ENCODE results near the gene INTS14.
"Not testable (repeated sequence)": the region's sequence is repeated elsewhere in the genome, so short reads cannot be mapped to it uniquely, and the experiment has no call there.

The INTS14 gene

DNA sequence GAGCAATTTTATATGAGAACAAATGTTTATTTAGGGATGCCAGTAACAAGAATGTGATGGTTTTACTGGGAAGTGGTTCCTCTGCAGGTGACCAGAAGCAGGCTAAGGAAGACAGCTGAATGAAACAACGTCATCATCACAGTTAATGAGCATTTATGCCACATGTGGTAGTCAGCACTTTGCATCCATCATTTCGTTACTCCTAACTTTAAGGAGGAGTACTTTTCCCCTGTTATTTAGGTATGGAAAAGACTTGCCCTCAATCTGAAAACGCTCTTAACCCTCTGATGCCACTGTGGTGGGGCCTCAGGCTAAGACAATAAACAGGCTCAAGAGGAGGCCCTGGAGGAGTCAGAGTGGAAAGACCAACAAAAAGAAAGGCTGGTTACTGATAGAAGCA lies 31.2 kb downstream of the INTS14 start:
- DNase-seq (ENCODE audit: low read depth in 1 of 2, low spot score in 1 of 2), result no peak

GRCh38 chr15:65578904-65579728 lies 31.8 kb downstream of the INTS14 start:
- no peak for DNase-seq (ENCODE audit: low read depth in 1 of 2, low spot score in 1 of 2)

DNA sequence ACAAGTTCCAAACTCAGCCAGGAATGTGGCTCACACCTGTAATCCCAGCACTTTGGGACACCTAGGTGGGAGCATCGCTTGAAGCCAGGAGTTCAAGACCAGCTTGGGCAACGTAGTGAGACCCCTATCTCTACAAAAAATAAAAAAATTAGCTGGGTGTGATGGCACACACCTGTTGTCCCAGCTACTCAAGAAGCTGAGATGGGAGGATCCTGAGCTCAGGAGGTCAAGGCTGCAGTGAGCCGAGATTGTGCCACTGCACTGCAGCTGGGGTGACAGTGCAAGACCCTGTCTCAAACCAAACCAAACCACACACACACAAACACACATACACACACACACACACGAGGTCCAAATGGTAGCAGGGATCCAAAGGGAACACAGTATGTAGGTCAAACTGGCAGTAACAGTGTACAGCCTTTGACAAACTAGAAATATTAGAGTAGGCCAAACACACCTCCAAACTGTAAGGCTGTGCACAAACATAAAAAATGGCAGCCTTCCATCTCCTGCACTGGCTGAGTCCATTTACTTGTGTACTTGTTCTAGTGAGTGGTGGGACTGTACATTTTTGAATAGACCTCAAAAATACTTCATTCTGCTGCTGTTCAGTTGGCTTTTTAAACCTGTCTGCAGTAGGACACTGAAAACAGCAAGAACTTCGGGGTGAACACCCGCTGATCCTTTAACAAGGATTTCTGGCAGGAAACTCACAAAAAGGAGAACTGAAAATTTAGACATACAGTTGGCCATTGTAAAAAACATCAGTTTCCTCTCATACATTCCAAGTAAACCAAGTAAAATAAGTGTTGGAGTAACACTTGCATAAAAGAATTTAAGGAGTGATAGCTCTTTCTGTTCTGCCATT lies 33.6 kb downstream of the INTS14 start:
- DNase-seq (ENCODE audit: low read depth in 1 of 2, low spot score in 1 of 2), result no peak

DNA sequence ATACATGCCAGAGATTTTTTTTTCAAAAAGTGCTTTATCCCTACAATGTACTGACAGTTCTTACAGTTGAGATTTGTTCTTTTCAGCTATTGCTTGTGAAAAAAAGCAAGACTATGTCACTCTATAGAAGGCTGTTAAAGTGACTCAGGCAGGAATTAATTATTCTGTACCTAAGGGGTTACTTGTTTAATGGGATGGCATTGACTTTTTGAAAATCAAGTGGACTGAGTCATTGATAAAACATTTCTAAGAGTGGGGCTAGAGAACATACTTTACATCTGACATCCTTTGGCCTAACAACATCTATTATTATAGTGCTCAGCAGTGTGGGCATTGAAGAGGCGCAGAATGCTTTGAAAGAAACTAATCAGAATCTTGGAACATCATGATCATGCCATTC lies 34.3 kb downstream of the INTS14 start:
- DNase-seq (ENCODE audit: low read depth in 1 of 2, low spot score in 1 of 2), result no peak

- no peak for DNase-seq (ENCODE audit: low read depth in 1 of 2, low spot score in 1 of 2)
Observed at GRCh38 chr15:65571971-65572370, 39.0 kb downstream of the INTS14 start.

- no peak for DNase-seq (ENCODE audit: low read depth in 1 of 2, low spot score in 1 of 2)
Observed at GRCh38 chr15:65569728-65570127, 41.2 kb downstream of the INTS14 start.

DNA sequence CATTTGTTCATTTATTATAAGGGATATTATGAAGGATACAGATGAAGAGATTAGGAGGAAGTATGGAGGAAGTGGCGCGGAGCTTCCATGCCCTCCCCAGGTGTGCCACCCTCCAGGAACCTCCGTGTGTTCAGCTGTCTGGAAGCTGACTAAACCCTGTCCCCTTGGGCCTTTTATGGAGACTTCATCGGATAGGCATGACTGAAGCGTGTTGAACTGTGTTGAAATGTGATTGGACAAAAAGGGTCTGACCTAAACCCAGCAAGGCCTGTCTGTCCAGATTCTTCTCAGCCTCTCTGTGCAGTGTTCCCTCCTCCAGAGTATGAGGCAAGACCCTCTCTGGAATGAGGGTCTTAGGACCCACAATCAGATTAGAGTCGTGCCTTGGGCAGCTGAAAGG lies 49.0 kb downstream of the INTS14 start:
- no peak for DNase-seq (ENCODE audit: low read depth in 1 of 2, low spot score in 1 of 2)

GRCh38 chr15:65559941-65560340 lies 51.0 kb downstream of the INTS14 start:
- DNase-seq (ENCODE audit: low read depth in 1 of 2, low spot score in 1 of 2), result no peak

GRCh38 chr15:65558997-65559760 lies 51.8 kb downstream of the INTS14 start:
- no peak for DNase-seq (ENCODE audit: low read depth in 1 of 2, low spot score in 1 of 2)

- no peak for DNase-seq (ENCODE audit: low read depth in 1 of 2, low spot score in 1 of 2)
Observed at GRCh38 chr15:65558336-65558735, 52.6 kb downstream of the INTS14 start.

- no peak for DNase-seq (ENCODE audit: low read depth in 1 of 2, low spot score in 1 of 2)
Observed at GRCh38 chr15:65556622-65557021, 54.3 kb downstream of the INTS14 start.

- no peak for DNase-seq (ENCODE audit: low read depth in 1 of 2, low spot score in 1 of 2)
Observed at GRCh38 chr15:65553691-65554090, 57.2 kb downstream of the INTS14 start.

GRCh38 chr15:65552851-65553250 lies 58.1 kb downstream of the INTS14 start:
- not testable (repeated sequence) for DNase-seq (ENCODE audit: low read depth in 1 of 2, low spot score in 1 of 2)

- DNase-seq (ENCODE audit: low read depth in 1 of 2, low spot score in 1 of 2), result no peak
Observed at GRCh38 chr15:65551183-65551582, 59.7 kb downstream of the INTS14 start.

DNA sequence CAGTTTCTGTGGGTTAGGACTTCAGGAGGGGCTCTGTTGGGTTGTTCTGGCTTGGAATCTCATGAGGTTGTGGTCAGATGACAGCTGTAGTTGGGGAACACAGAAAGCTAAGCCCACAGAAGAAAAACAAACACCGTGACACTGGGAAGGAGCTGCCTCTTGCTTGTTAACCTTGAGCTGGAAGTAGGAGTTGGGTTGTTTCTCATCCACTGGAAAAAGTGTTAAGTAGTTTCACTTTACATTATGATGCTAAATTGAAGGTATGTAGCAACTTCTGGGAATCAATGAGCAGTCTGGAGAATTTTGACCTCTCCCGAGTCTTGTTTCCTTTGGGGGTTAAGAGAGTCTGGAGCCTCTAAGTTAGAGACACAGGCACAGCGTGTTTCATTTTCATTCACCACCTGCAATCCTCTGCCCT lies 60.2 kb downstream of the INTS14 start:
- DNase-seq (ENCODE audit: low read depth in 1 of 2, low spot score in 1 of 2), result no peak

DNA sequence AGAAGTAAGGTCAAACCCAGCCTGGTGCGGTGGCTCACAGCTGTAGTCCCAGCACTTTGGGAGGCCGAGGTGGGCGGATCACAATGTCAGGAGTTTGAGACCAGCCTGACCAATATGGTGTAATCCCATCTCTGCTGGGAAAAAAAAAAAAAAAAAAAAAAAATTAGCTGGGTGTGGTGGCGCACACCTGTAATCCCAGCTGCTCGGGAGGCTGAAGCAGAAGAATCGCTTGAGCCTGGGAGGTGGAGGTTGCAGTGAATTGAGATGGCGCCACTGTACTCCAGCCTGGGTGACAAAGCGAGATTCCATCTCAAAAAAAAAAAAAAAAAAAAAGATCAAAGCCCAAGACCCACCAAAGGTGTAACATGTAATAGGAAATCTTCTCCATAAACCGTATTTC lies 61.6 kb downstream of the INTS14 start:
- DNase-seq (ENCODE audit: low read depth in 1 of 2, low spot score in 1 of 2), result not testable (repeated sequence)

GRCh38 chr15:65547841-65548240 lies 63.1 kb downstream of the INTS14 start:
- DNase-seq (ENCODE audit: low read depth in 1 of 2, low spot score in 1 of 2), result no peak

GRCh38 chr15:65541231-65541820 lies 69.6 kb downstream of the INTS14 start:
- DNase-seq (ENCODE audit: low read depth in 1 of 2, low spot score in 1 of 2), result no peak

- DNase-seq (ENCODE audit: low read depth in 1 of 2, low spot score in 1 of 2), result no peak
Observed at GRCh38 chr15:65540314-65540713, 70.6 kb downstream of the INTS14 start.

DNA sequence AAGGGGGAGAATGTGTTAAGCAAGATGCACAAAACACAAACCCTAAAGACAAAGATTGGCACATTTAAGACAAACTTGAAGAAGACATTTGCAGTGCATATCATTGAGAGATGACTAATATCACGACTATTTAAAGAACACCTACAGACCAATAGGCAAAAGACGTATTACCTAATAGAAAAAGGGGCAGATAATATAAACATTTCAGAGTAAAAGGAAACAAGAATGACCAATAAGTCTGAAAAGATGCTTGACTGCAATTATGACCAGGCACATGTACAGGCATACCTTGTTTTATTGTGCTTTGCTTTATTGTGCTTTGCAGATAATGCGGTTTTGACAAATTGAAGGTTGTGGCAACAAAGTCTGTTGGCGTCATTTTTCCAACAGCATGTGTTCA lies 75.7 kb downstream of the INTS14 start:
- DNase-seq (ENCODE audit: low read depth in 1 of 2, low spot score in 1 of 2), result no peak
